Fibroblast of upper back skin (primary cell): ENCODE data around the gene KRTAP12-4.
"Not testable (repeated sequence)": the region's sequence is repeated elsewhere in the genome, so short reads cannot be mapped to it uniquely, and the experiment has no call there.

ENCODE experiments used
- DNase-seq: peaks from one replicate; pipeline ENCODE4 v3.0.0-alpha.2; 2013

Gene KRTAP12-4

DNA sequence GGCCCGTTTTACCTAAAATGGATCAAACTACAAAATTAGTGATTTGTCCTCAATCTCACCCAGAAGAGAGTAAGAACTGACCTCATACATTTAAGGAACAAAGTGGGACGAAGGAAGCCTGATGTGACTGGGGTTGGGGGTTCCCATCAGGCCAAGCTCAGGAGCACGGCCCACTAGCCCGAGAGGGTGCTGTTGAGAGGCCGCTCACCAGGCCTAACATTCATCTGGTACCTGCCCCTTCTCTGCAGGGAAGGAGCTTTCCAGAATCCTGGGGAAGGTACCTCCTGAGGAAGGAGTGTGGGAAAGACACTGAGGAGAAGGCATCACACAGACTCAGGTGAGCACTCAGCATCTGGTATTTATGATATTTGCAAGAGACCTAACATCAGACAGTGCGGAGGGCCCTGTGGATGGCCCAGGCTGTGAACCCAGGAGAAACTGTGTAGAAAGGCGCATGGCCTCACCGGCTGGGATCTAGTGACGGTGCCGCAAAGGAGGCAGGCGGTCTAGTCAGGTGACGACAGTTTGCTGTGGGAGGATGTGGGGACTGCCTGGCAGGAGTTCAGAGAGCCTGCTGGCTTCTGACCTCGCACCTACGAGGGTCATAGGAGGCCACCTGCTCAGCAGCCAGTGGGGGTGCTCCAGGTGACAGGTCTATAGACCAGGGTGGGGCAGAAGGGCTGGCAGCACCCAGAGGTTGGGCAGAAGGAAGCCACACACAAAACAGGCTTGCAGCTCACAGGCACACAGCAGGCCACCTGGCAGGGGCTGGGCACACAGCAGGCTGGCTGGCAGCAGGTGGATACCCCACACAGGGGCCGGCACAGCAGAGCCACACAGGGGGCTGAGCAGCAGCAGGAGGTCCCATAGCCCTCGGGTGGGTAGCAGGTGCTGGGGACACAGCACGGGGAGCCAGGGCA lies 543 bp downstream of the KRTAP12-4 start:
- DNase-seq = no peak

GRCh38 chr21:44653123-44653522 lies 1.3 kb downstream of the KRTAP12-4 start:
- DNase-seq = no peak

- DNase-seq = no peak
Measured at GRCh38 chr21:44650973-44651675, 3.3 kb downstream of the KRTAP12-4 start.

- no peak for DNase-seq
Measured at GRCh38 chr21:44650265-44650972, 4.0 kb downstream of the KRTAP12-4 start.

DNA sequence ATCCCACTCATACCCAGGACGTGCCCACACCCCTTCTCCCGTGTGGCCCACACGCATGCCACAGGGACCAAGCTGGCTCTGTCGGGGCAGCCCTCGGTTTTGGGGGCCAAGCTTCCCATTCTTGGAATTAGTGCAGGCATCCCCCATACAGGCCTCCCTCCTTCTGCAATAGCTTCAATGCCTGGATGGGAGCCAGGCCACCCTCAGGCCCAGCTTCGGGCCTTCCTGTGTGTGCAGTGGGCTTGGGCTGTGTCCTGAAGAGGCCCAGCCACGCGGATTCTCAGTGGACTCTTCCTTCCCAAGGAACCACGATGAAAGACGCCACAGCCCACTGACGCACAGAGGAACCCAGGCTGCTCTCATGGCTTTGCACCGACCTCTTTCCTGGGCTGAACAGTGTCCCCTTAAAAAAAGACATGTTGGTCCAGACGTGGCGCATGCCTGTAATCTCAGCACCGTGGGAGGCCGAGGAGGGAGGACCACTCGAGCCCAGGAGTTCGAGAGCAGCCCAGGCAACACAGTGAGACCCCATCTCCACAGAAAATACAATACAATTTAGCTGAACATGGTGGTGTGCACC lies 4.8 kb downstream of the KRTAP12-4 start:
- DNase-seq = no peak

- no peak for DNase-seq
Measured at GRCh38 chr21:44648557-44649311, 5.7 kb downstream of the KRTAP12-4 start.

GRCh38 chr21:44647222-44647552 lies 7.3 kb downstream of the KRTAP12-4 start:
- DNase-seq = no peak

- DNase-seq = not testable (repeated sequence)
Measured at GRCh38 chr21:44646366-44647221, 7.9 kb downstream of the KRTAP12-4 start, which contains the start of gene KRTAP10-11. TSS of gene KRTAP10-11 (plus strand) at chr21:44646414. CDS start at chr21:44646459, 45 bp downstream.

DNA sequence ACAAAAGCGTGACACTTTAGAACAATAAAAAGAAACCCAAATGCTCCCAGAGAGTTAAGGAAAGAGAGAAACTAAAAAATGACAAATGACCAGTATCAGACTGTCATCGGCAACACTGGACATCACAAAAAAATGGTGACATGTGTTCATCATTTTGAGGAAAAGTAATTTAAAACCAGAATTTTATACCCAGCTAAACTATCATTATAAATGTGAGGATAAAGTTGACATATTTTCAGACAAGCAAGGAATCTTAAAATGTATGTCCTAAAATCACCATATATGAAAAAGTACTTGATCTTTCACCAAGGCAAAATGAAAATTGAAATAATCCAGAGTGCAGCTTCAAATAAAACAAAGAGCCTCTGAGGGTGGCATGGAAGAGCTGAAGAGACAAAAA lies 9.6 kb downstream of the KRTAP12-4 start:
- no peak for DNase-seq

DNA sequence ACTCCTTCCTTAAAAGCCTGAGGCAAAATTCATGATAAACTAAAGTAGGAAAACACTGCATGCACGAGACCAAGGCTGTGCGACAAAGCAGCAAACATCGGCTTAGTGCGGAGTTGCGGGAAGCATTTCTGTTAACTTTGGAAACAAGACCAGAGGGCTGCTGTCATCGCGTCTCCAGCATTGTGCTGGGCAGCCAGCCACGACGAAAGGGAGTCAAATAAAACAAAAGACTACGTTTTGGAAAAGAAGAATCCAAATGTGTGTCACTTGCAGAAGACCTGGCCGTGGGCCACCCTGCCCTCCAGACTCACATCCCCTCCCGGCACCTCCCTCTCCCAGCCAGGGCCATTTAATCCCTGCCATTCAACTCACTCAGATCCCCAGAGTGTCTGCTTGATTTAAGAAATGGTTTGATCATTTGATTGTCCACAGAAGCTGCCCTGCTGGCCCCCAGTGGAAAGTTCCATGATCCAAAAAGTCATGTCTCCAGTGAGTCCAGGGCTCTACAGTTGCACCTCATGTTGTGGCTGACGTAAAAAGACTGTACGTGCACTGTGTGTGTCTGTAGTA lies 10.6 kb downstream of the KRTAP12-4 start:
- DNase-seq = no peak

DNA sequence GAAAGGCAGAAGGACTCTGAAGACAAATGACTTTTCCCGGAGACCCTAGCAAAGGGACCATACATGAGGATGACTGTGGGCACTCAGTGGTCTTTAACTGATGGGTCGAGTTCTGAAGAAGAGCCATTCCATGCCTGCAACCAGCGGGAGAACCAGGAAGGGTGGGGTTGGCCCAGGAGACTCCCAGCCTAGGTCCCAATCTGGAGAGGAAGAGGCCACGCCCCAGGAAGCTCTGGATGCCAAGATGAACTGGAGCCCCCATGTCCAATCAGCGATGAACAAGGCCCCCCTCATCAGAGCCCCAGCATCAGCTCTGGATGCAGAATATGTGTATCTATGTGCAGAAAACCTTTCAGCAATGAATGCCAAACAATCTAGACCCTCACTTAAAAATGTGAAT lies 13.7 kb downstream of the KRTAP12-4 start:
- DNase-seq = no peak

DNA sequence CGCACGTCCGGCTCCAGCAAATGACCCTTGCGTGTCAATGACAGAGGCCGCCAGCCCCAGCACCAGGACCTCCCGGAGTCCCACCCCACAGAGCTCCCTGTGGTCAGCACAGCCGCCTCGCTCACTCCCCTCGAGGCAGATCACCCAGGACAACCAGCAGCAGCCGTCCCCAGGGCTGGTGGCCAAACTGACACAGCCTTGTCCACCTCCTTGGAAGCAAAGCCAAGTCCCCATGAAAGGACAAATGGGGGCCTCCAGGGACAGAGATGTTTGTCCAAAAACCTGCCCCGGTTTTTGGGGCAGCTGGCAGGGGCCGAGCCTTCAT lies 15.2 kb downstream of the KRTAP12-4 start:
- DNase-seq = no peak

DNA sequence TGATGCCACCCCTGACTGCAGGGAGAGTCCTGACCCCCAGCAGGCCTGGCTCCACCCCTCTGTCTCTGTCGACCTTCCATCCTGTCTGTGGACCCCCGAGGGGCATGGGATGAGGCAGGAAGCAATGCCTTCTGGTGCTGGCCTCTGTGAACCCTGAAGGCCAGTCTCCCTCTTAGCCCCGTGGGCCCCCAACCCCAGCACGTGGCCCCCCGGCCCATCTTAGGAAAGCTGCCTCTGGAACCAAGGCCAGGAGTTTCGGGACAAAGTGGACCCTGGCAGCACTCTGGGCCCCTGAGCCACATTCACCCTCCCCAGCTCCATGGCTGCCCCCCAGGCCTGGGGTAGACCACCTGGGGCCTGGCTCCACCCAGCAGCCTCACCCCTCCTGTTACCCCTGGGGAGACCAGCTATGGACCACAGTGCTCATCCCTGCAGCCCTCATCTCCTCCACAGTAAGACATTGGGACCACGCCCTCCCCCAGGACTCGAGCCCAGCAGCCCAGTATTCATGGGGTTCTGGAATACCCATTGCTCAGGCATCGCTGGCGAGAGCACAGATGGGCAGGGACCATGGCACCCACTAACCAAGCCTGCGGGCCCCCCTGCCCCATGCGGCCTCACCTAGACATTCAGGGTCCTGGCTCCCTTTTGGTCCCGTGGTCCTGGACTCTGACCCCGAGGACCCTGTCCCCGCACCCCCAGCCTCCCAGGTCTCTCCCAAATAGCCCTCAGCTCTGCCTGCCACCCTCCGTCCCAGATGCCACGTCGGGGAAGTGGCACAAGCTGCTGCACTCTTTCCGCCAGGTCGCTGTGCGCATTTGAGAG lies 15.7 kb downstream of the KRTAP12-4 start:
- DNase-seq = not testable (repeated sequence)

GRCh38 chr21:44637851-44638348 lies 16.6 kb downstream of the KRTAP12-4 start:
- DNase-seq = not testable (repeated sequence)

DNA sequence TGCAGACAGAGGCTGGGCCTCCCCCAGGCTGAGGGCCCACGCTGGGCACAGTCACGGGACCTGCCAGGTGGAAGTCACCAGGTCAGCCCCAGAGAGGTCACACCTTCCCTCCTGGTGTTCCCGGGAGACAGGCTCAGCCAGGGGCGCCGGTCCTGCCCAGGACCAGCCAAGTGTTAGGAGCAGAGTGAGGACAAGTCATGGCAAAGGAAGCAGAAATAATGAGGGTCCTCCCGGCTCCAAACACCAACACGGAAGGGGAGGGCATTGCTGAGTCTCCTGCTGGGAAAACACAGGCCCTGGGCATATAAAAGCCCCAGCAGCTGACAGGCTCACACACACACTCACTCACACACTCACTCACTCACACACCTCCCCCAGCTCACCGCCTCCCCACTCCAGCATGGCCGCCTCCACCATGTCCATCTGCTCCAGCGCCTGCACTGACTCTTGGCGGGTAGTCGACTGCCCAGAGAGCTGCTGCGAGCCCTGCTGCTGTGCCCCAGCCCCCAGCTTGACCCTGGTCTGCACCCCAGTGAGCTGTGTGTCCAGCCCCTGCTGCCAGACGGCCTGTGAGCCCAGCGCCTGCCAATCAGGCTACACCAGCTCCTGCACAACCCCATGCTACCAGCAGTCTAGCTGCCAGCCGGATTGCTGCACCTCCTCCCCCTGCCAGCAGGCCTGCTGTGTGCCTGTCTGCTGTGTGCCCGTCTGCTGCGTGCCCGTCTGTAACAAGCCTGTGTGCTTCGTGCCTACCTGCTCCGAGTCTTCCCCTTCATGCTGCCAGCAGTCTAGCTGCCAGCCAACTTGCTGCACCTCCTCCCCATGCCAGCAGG lies 17.2 kb downstream of the KRTAP12-4 start, which contains the start of gene KRTAP10-10:
TSS of gene KRTAP10-10 (plus strand) at position 339 of the 833 bp plus-strand sequence. CDS start at position 401, 62 bp downstream.
- DNase-seq = no peak

DNA sequence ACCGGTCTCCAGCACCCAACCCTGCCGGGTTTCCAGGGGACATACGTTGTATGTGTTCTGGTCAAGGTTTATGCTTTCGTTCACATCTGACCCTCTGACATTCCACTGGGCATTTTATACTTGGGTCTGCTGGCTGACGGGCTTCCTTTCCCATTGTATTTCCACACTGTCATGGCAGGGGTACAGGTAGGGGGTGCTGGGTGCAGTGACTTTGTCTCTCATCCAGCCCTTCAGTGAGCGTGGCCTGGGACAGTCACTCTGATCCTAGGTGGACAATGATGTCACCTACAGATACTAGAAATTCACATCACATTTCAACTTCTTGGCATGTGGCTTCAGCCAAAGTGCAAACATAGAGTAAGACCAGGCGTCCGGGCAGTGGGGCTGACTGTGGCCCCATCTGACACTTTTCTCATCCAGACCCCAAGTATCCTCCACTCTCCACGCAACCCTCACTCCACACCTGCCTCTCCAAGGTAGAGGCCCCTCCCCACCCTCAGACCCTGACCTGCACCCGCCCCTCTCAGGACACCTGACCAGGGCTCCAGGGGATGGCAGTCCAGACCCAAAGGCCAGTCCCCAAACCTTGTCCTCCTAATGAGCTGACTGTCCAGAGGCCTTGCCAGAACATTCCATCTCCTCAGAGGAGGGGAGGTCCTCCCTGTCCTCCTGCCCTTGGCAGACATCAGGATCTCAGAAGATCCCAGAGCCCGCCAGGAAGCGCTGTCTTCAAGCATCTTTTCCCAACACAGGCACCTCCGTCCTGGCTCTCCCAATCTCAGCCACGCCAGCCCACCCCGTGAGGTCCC lies 18.0 kb downstream of the KRTAP12-4 start:
- DNase-seq = no peak

- DNase-seq = no peak
Measured at GRCh38 chr21:44632067-44632466, 22.4 kb downstream of the KRTAP12-4 start.

GRCh38 chr21:44630440-44630839 lies 24.0 kb downstream of the KRTAP12-4 start:
- no peak for DNase-seq
